HG02588 (cell line): ENCODE measurements around the gene SCAI.
"Not testable (repeated sequence)": the region's sequence is repeated elsewhere in the genome, so short reads cannot be mapped to it uniquely, and the experiment has no call there.

Experiments
- ATAC-seq: cut with Tn5 transposase; IDR thresholded peaks from one replicate; pipeline ENCODE4 v1.9.1; 2021; ENCODE audit warnings: mild to moderate bottlenecking, moderate library complexity; ENCODE audit not compliant: unreplicated experiment

SCAI gene

DNA sequence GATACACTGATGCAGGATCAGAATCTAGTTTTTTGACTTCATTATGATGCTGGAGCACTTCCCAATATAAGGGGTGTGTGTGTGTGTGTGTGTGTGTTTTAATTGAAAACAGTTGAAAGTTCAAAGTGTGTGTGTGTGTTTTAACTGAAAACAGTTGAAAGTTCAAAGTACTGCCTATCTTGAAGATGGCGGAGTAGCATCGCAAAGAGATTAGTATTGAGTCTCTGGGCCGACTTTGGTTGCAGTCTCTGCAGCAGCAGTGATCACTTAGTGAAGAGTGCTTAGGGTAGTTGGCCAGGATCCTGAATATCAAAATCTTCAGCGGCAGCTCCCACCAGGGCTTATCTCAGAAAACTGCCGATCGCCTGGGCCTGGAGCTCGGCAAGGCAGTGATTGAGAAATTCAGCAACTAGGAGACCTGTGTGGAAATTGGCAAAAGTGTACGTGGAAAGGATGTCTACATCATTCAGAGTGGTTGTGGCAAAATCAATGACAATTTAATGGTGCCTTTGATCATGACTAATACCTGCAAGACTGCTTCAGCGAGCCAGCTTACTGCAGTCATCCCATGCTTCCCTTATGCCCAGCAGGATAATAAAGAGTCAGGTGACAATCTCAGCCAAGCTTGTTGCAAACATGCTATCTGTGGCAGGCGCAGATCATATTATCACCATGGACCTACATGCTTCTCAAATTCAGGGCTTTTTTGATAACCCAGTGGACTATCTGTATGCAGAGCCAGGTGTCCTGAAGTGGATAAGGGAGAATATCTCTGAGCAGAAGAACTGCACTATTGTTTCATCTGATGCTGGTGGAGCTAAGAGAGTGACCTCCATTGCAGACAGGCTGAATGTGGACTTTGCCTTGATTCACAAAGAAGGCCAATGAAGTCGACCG lies 7.3 kb upstream of the SCAI start:
- ATAC-seq = no peak

- no peak for ATAC-seq
Measured at GRCh38 chr9:125147401-125147951, 4.1 kb upstream of the SCAI start.

DNA sequence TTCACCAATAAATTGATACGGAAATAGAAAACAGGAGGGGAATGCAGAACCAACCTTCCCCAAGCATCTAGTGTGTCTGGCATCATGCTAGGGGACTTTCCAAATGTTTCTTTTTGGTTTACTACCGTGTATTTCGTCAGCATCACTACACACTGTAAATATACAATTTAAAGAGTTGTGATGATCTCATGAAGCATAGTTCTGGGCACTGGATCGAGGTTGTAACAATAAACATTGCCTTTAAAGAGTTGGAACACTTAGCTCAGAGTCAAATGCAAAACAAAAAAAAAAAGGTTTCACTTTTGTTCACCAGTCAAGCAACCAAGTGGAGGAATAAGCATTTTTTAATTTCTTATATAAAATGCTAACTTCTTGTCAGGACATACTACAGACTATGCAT lies 2.9 kb upstream of the SCAI start:
- ATAC-seq = no peak

DNA sequence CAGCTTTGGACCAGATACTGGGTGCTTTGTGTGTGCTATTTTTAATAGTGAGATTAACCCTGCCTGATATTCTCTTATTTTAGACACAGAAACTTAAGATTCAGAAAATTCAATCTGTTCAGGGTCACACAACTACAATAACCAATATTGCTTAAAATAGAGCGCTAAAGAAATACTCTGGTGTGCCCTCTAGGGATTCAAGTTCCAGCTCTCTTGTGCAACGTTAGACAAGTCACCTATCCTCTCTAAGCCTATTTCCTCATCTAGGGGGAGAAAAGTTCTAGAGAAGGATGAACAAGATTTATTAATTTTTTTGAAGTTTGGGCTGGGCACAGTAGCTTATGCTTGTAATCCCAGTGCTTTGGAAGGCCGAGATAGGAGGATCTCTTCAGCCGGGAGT lies 2.1 kb upstream of the SCAI start:
- ATAC-seq = no peak

DNA sequence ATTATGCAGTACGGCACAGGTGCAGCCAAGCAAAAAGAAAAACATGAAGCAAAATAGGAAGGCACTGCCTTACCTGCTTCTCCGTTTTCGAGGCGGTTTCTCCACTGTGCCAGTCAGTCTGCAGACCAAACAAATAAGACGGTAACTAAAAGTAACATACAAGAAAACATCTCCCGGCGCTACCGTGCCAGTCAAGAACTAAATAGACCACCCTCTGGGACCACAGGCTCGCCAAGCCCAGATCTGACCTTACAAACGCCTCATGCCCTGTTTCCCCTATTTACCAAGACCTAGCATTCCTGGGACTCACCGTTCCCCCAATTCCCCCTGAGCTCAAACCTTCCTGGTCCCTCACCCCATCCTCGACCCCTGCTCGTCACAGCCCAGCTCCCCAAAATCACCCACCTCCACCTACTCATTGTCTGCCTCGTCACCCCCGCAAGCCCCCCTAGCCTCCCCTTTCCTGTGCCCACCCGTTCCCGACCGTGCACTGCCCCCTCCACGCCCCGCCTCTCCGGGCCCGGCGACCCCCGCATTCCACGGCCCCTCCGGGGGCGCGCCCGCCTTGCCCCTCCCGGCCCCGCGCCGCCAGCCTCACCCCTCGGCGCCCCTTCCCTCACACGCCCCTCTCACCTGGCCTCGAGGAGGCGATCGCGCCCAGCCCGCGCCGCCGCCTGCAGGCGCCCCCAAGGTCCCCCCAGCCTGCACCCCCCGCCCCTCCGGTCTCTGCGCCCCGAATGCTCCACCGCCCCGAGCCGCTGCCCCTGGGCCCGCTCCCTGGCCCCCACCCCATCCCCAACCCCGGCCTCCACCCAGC lies 560 bp downstream of the SCAI start:
- peak; percentile 34 for ATAC-seq

- ATAC-seq = no peak
Measured at GRCh38 chr9:125141751-125142150, 1.6 kb downstream of the SCAI start.

GRCh38 chr9:125141251-125141650 lies 2.1 kb downstream of the SCAI start:
- ATAC-seq = no peak

GRCh38 chr9:125140576-125140975 lies 2.8 kb downstream of the SCAI start:
- ATAC-seq = no peak

GRCh38 chr9:125137200-125137599 lies 6.1 kb downstream of the SCAI start:
- ATAC-seq = no peak

- no peak for ATAC-seq
Measured at GRCh38 chr9:125134976-125135375, 8.4 kb downstream of the SCAI start.

DNA sequence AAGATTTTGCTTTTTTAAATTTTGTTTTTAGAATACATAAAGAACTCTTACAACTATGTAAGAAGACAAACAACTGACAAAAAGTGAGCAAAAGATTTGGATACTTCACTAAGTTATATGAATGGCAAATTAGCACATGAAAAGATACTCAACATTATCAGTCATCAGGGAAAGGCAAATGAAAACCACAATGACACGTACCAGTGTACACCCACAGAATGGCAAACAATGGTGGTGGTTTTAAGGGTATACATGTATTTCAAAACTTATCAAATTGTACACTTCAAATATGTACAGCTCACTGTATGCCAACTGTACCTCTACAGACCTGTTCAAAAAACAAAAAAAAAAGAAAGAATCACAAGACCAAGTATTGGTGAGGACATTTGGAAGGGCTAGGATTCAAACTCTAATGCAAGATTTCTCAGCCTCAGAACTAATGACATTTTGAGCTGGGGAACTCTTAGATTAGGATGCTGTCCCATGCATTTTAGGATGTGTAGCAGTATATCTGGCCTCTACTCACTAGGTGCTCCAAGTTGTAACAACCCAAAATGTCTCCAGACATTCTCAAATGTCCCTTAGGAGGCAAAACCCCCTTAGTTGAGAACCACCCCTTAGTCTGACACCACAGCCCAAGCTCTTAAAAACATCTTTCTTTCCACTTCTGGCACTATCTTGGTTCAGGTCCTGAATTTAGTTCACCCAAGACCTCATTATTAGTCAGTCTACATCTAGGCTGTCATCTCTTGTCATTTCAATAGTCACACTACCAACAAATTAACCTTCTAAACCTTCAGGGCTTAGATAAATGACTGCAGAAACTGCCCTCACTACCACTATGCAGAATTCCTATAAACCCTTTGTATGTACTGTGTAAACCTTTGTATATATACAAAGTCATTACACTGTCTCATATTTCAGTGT lies 9.7 kb downstream of the SCAI start:
- ATAC-seq = no peak

DNA sequence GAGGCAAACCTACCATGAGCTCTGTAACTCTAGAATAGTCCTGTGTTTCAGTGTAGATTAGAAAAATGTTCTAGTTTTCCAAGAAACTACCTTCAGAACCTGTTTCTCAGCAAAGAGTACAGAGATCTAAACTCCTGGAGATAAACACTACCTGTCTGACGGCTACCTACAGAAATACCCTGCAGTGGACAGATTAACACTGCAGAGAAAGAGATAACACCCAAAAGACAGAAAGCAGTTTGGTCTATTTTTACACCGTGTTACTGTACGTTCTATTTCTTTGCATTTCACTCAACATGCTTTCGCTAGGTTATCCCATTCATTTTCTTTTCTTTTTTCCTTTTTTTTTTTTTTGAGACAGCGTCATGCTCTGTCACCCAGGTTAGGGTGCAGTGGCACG lies 11.6 kb downstream of the SCAI start:
- no peak for ATAC-seq

DNA sequence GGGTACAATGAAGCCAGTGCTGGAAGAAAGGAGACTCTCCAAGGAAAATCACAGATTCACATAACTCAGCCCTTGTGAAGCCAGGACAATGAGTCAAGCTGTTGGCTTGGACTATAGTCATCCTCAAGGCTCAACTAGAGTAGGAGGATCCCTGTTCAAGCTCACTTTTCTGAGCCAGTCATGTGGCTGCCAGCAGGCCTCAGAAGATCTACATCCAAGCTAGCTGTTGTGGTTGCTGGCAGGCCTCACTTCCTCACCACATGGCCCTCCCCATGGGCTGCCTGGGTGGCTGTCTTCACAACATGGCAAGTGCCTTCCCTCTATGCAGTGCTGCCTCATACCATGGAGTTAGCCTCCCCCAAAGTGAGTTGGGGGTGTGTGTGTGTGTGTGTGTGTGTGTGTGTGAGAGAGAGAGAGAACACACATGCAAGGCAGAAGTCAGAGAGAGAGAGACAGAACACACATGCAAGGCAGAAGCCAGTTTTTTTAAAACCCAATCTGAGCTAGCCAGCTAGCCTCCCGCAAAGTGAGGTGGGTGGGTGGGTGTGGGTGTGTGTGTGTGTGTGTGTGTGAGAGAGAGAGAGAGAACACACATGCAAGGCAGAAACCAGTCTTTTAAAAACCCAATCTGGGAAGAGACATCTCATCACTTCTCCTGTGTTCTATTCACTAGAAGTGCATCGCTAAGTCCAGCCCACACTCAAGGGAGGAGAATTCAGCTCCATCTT lies 17.1 kb downstream of the SCAI start:
- peak; percentile 92 for ATAC-seq

DNA sequence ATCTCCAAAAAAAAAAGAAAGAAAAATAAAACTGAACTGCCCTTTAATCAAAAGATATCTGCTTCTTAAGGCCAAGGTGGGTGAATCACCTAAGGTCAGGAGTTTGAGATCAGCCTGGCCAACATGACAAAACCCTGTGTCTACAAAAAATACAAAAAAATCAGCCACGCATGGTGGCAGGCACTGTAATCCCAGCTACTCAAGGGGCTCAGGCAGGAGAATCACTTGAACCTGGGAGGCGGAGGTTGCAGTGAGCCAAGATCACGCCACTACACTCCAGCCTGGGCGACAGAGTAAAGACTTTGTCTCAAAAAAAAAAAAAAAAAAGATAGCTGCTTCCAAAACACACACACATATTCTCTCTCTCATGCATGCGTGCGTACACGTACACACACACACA lies 17.8 kb downstream of the SCAI start:
- ATAC-seq = no peak

GRCh38 chr9:125121146-125121545 lies 22.2 kb downstream of the SCAI start:
- no peak for ATAC-seq

DNA sequence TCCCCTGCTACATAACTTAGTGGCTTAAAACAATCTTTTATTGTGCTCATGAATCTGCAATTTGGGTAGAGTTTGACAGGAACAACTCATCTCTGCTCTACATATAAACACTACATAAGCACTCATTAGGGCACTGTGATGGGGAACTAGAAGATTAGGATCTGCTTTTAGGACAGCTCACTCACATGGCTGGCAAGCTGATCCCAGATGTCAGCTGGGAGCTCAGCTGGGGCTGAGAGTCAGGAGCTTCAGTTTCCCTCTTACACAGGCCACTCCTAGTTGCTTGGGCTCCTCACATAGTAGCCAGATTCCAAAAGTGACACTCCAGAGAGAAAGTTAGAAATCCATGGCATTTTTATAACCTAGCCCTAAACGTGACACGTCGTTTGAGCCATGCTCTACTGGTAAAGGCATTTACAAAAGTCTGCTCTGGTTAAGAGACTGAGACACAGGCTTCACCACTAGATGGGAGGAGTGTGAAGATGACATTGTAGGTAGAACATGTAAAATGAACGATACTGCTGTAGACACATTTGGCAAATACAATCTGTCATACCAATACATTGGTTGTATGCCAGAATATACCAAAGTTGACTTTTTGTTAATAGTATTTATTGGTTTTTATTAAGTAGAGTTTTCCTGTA lies 23.6 kb downstream of the SCAI start:
- no peak for ATAC-seq

- ATAC-seq = not testable (repeated sequence)
Measured at GRCh38 chr9:125118696-125119095, 24.6 kb downstream of the SCAI start.

DNA sequence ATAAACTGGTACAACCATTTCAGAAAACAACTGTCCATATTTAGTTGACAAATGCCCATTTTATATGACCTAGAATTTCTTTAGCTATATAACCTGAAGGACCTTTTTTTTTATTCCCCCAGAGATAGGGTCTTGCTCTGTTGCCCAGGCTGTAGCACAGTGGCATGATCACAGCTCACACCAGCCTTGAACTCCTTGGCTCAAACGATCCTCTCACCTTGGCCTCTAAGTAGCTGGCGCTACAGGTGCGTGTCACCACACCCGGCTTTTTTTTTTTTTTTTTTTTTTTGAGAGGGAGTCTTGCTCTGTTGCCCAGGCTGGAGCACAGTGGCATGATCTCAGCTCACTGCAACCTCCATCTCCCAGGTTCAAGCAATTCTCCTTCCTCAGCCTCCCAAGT lies 28.8 kb downstream of the SCAI start:
- not testable (repeated sequence) for ATAC-seq

GRCh38 chr9:125110464-125110863 lies 32.9 kb downstream of the SCAI start:
- ATAC-seq = no peak
